Activated effector memory CD4-positive, alpha-beta T cell treated with Interleukin-2 at 50 U/mL for 16 hours (primary cell): ENCODE data around the gene EMSY.

Experiments
- DNase-seq: peaks from one replicate; pipeline ENCODE4 v3.0.0-alpha.2; 2020

EMSY gene

DNA sequence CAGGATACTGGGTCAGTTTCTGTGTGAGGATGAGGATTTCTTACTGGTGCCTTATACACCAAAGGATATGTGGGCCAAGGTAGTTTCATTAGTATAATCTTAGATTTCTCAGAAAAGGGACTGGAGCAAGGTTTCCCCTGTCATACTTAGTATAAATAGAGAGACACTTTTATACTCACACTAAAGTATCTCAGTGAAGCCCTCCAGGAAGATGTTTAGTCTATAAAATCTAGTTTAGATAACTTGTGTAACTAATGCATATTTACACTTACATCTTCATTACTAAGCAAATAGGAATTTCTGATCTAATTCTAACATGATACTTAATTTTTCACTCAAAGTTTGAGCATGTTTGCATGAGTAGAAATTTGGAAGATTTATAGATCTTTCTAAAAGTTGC lies 11.1 kb downstream of the EMSY start:
- DNase-seq: no peak

GRCh38 chr11:76456571-76456970 lies 11.8 kb downstream of the EMSY start:
- DNase-seq: no peak

GRCh38 chr11:76459299-76459698 lies 14.5 kb downstream of the EMSY start:
- DNase-seq: no peak

DNA sequence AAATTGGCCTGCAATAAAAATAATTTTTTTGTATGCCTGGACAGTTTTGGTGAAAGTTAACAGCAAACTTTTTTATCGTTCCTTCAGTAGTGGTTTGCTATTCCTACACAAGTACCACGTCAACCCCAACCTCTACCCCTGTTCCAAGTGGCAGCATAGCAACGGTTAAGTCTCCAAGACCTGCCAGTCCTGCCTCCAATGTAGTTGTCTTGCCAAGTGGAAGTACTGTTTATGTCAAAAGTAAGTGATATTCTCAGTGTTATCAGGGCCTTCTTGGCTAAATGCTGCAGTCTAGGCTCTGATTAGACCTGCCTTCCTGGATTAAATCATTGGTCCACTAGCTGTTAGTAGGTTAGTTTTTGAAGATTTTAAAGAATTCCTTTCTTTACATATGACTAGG lies 15.0 kb downstream of the EMSY start:
- DNase-seq: no peak

- DNase-seq: no peak
These were observed 17.5 kb downstream of the EMSY start for GRCh38 chr11:76462317-76462716.

DNA sequence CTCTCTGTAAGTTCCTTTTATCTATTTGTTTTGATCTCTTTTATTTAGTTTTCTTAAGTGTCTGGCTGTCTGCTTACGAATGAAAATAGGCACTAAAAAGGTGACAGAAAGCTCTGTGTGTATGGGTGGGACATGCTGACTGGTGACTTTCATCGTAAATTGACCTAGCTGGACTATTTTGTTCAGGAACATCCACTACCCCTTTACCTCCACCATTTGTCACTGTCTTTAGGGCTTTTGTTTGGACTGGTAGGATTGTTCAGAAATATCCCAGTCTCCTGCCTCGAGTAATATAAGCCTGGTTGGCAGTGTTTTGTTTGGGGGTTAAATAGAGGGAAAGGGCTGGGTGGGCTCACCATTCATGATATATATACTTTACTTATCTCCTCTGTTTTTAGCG lies 20.9 kb downstream of the EMSY start:
- DNase-seq: no peak

GRCh38 chr11:76466666-76467065 lies 21.8 kb downstream of the EMSY start:
- no peak for DNase-seq

DNA sequence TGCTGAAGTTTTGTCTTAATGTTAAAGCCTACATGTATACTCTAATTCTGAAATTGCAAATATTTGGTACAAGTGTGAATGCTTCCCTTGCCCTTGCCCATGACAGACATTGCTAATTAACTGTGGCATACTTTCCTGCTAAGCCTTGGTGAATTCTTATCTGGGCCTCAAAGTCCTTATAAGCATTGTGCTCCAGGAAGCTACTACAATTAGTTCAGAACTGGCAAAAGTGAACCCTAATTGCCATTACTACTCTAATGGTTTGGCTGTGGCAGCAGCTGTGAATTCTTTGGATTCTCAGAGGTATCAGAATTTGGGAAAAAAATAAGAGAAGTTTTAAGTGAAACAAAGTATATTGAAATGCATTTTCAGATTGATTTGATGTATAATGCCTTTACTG lies 24.3 kb downstream of the EMSY start:
- no peak for DNase-seq

DNA sequence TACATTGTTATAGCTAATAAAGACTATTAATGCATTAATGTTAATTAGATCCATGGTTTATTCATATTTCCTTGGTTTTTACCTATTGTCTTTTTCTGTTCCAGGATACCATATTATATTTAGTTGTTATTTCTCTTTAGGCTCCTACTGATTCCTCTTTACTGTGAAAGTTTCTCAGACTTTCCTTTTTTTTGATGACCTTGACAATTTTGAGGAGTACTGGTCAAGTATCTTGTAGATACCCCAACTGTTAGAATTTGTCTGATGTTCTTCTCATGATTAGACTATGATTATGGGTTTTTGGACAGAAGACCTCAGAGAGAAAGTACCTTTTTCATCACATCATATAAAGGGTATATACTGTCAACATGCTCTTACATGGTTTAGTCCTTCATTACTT lies 26.6 kb downstream of the EMSY start:
- no peak for DNase-seq

- DNase-seq: no peak
These were observed 35.4 kb downstream of the EMSY start for GRCh38 chr11:76480241-76480640.

- DNase-seq: no peak
These were observed 46.8 kb downstream of the EMSY start for GRCh38 chr11:76491644-76492043.

DNA sequence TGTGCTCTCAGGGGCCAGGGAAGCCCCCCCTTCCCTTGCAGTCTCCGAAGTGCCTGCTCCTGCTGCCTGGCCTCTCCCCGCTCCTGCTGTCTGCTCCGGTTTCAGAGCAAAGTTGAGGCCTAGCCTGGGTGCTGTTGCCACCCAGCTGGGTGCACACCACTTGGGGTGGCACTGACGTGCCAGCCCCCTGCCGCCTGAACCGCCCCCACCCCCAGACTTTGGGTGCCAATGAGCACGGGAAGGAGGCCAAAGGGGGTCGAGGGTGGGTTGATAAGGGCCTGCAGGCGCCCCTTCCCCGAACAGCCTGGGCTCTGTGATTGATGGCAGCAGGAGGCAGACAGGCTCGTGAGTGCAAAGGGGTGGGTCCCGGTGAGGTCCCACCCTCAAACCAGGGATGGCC lies 48.2 kb downstream of the EMSY start:
- DNase-seq: no peak

GRCh38 chr11:76493626-76494539 lies 49.1 kb downstream of the EMSY start:
- DNase-seq: no peak

GRCh38 chr11:76495019-76495418 lies 50.2 kb downstream of the EMSY start:
- DNase-seq: no peak

DNA sequence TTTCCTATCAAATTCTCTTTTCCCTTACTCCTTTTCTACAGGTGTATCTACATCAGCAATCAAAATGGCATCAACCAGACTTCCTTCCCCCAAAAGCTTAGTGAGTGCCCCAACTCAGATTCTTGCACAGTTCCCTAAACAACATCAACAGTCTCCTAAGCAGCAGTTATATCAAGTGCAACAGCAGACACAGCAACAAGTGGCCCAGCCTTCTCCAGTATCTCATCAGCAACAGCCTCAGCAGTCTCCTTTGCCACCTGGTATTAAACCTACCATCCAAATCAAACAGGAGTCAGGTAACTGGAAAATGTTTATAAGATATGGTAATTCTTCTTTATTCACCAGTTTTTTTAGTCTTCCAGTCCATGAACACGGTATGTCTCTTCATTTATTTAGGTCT lies 51.4 kb downstream of the EMSY start:
- DNase-seq: no peak

- DNase-seq: no peak
These were observed 56.8 kb downstream of the EMSY start for GRCh38 chr11:76501526-76502202.

GRCh38 chr11:76506833-76507232 lies 62.0 kb downstream of the EMSY start:
- no peak for DNase-seq

DNA sequence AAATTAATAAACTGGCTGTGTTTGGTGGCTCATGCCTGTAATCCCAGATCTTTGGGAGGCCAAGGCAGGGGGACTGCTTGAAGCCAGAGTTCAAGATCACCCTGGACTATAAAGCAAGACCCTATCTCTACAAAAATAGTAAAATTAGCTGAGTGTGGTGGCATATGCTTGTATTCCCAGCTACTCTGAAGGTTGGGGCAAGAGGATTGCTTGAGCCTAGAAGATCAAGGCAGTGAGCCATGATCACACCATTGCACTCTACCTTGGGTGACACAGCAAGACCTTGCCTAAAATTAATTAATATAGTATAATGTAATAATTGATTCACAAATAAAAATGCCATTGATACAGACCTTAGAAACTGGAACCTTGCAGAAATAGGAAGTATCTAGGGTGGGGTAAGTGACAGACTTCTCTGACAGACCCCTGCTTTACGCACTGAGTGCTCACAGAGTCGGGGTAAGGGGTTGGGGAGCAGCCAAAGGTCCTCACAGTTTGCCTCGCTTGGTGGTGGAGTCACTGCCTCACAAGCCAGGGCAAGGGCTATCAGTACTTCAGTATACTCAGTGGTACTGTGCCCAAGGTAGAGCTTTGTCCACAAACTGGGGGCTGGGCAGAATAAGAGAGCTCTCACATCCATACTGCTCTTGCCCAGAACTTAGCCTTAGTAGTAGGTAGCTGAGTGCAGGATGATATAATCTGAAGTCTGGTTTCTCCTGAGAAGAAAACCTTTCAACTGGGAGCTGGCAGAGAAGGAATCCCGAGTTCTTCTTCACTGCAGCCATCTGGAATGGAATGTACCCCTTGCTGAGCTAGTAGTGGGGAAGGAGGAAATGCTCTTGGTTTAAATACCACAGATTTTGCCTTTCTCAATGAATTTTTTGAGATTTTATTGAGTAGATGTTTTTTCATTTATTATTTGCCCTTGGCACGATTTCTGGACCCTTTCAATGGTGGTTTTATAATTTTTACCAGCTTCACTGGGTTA lies 65.5 kb downstream of the EMSY start:
- no peak for DNase-seq

DNA sequence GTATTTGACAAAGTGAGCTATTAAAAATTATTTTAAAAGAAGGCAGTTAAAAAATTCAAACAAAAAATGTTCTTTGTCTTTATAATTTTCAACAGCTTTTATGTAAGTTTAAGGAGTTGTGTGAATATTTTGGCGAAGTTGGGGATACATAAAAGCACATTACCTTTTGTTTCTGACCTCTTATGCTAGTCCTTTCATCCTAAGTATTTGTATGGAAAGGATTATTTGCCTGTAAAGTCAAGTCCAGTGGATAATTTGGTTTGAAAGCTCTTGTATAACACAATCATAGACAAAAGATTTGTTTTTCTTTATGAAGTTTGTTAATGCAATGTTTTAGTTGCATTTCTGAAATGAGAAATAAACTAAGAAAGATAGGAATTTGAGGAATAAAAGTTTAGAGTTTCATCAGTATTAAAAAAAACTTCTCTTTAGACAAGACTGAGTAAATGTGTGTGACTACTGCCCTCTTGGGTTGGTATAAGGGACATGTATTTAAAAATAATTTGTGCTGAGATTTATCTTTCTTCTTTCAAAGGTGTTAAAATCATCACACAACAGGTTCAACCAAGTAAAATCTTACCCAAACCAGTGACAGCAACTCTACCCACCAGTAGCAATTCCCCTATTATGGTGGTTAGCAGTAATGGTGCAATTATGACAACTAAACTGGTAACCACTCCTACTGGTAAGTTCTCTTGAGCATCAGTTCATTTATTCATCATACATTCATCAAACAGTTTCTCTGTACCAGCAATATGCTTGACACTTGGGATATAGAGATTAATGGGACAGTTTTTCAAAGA lies 68.2 kb downstream of the EMSY start:
- no peak for DNase-seq

DNA sequence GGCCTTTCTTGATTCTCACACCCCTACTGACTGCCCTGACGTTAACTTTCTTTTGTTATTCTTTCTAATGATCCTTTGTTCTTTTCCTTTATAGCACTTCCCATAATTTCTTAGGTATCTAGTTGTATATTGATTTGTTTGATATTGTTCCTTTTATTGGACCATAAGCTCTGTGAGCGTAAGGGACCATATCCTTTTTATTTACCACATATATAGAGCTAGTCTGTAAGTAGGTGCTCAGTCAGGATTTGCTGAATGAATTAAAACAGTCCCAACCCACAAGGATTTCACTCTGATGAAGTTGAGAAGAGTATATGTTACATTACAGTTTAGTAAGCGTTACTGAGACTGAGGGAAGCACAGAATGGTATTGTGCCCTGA lies 68.8 kb downstream of the EMSY start:
- no peak for DNase-seq

DNA sequence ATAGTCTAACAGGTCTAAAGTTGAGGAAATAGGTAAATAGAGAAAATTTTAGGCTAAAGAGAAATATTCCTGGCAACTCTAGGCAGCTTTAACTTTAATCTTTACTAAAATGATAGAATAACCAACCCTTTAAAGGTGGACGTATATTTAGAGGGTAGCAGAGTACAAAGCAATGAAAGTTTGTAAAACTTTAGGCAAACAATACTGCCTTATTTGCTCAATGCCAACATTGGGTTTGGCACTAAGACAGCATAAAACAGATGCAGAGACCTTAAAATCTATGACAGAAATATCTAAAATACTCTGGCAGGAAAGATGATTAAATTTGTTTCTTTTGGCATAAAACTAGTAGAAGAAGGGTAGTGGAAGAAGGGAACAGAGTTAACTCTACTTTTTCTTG lies 70.7 kb downstream of the EMSY start:
- DNase-seq: no peak

GRCh38 chr11:76523147-76523546 lies 78.3 kb downstream of the EMSY start:
- DNase-seq: no peak
